Measurements from ENCODE around the gene TPCN2.

TPCN2 gene

DNA sequence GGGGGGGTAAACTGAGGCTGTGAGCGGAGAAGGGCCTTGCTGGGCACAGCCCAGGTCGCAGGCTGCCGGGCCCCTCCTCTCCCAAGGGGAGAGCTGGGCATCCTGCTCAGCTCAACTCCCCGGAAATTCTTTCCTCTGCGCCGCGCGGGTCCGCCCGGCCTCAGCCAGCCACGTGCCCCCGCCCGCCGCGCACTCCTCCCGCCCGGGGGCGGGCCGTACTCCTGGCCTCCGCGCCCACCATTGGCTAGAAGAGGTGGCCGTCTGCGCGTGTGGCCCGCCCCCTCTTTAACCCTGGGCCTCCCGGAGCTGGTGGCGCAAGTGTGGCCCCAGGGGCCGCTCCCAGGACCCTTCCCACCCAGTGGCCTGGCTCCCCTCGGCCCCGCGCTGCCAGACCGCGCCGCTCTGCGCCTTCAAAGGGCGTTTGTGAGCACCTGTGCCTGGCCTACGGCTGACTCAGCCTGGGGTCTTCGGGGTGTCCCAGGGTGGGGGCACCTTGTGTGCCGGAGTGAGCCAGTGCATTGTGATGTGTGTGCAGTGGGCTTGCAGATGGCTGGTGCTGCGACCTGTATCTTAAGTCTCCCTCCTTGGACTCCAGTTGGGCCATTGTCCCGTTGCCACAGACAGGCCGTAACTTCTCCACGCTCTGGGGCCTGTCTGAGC lies 37.6 kb upstream of the TPCN2 start:
- no peak for DNase-seq

DNA sequence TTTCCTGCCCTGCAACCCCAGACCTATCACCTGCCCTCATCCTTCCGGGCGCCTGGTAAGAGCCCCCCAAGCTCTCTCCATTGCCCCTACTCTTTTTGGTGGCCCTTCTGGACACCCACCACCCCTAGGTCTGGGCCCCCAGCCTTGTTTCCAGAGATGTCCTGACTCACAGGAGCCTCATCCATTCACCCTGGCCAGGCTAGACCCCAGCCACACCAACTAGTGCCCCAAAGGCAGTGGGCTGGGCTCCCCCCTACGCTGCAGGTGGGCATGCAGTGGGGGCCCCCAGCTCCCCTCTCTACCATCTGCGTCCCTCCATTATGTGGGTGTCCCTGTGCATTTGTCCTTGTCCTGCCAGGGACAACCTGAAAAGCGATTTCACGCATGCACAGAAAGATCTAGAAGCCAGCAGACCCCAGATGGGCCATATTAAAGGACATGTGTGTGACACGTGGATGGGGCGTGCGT lies 37.1 kb upstream of the TPCN2 start:
- DNase-seq = no peak

DNA sequence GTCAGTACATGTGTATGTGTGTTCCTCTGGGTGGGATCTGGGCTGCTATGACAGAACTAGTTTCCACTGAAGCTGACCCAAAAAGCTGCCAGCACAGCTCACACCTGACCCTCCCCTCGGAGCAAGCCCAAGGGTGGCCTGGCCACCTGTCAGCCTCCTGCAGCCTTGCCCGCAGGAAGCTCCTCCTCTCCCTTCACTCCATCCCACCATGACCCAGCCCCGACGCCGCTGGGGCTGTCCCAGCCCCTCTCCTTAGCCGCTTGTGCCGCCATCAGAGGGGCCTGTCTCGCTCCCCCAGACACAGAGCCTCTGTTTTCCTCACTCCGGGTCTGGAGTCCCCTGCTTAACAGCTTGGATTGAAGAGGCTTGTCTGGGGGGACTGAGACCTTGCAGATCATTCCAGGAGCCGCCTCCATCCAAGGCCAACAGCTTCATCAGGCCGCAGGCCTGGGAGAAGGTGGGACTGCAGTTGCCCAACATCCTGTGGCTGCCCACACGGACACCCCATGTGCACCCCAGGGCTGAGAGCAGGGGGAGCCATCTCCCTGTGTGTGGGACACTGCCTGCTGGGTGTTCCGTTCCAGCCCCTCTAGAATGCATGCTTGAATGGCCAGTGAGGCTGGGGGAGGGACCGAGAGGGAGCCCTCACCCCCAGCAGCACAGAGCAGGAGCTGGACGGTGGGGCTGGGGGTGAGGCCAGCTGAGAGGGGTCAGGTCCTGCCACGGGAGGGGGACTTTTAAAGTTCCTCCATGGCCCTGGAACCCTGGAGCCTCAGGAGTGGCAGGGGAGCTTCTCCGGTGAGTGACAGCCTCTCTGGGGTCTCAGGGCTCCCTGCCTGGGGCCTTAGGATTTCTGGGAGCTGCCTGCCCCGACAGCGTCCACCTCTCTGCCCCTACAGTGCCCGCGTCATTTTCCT lies 36.4 kb upstream of the TPCN2 start:
- DNase-seq = no peak

DNA sequence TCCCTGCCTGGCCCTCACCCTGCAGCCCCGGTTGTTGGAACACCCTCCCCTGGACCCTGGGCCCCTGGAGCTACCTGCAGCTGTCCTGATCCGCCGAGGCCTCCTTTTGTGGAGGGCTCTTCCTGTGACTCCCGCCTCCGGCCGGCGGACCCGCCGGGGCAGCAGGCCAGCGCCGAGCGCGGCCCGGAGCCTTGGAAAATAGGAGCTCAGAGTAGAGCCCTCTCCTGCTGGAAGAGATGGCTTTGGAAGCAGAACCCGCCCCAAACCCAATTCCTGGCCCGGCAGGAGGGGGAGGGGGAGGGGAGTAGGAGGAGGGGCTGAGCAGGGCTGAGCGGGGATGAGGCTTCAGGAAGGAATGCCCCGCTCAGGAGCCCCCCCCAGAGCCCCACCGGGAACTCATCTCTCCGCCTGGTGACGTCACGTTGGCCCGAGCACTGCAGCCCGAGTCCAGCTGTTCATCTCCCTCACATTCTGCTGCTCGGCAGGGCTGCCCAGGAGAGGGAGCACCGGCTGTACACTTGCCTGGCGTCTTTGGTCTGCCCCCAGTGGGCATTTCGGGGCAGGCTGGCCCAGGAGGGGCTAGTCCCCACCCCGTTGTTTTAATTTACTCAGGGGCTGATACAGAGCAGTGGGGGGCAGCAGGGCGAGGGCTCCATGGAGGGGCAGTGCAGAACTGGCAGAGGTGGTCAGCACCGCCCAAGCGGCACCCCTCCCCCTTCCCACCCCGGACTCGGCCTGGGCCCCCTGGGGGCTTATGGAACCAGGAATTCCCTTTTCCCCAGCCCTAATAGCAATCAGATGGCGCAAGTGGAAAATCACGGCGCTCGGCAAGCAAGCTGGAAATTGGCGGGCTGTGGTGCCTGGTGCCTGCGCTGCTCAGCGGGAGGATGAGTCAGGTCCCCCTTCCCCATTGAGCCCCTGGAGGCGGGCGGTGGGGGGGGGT lies 35.5 kb upstream of the TPCN2 start, which contains the start of gene MRGPRF:
TSS of gene MRGPRF (minus strand) at position 238 of the 943 bp plus-strand sequence. CDS start 3,345 bp downstream, outside the sequence.
- DNase-seq = peak in 1 of 6 experiments; percentile 5

DNA sequence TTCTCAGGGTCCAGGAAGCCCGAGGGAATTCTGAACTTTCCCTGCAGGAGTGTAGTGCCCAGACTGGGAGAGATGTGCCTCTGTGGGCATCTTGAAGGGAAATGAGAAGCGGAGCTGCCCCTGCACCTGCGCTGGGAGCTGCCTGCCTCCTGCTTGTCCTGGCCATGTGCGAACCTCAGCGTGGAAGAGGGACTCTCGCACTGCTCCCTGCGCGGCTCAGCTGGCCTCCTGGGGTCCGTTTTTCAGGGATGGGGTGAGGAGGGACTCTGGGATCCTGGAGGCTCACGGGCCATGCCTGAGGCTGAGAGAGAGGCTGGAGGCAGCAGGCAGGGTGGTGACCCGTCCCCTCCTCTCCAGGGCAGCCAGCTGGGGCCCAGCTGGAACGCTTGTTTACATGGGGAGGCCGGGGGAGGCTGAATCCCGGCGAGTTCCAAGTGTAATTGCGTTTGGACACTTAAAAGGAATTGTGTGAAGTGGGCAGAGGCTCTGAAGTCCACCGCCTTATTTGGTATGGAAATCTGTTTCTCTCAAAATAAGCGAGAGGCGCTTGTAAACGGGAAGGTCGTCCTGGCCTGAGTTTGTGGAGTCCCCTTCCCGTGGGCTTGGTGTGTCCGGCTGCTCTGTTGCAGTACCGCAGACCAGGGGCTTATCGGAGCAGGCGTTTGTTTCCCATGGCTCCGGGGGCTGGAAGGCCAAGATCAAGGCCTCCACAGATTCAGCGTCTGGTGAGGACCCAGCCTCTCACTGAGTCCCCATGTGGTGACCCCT lies 34.5 kb upstream of the TPCN2 start:
- DNase-seq = no peak

DNA sequence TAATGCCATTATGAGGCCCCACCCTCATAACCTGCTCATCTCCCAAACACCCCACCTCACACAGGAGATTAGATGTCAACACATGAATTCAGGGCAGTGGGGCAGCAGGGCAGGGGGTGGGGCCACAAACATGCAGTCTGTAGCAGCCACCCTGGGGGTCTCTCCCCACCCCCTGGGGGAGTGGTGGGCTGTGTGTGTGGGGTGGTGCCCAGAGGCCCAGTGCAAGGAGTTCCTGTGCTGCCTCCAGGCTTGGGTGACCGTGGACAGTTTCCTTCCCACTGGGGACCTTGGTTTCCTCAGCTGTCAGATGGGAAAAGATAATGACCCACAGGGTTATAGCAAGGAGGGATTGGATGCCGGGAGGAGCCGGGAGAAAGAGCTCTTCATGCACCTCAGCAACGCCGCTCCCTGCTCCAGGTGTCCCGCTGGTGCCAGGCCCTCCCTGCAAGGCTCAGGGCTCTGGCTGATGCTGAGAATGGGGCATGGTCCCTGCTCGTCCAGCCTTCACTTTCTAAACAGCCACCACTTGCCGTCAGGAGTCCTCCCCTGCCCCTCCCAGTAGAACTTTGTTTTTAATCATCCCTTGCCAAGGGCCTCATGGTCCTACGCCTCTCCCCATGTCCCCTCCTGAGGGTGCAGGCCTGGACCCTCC lies 33.7 kb upstream of the TPCN2 start:
- DNase-seq = no peak

DNA sequence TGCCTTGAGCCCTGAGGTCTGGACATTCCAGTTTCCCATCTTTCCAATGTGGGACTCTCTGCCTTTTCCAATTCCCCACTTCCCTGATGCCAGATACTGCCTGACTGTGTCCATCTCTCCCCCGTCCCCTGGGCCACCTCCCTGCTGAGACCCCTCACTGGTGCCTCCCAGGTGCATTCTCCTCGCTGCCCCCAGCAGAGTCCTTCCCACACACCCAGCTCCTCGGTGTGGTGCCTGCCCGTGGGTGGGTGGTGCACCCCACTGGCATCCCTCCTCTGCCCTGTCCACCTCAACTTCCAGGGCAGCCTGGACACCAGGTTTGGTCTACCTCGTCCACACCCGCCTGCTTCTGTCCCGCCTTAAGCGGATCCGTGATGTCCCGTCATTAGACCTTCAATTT lies 30.8 kb upstream of the TPCN2 start:
- no peak for DNase-seq

DNA sequence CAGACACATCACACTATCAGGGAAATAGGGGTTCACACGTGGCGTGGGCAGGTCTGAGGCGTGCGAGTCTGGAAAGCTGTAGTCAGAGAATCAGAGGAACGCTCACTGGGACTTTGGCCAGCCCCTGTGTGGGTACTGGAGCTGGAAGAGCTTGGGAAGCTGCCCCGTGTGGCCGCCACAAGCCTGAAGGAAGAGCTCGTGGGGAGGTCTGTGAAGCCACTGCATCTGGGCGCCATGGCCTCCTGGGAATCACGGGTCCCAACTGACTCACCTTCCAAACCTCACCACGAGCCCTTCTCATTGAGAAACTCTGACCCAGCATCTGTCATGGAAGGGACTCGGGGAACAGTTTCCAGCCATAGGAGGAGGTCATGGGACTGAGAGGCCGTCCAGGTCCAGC lies 29.8 kb upstream of the TPCN2 start:
- DNase-seq = no peak

DNA sequence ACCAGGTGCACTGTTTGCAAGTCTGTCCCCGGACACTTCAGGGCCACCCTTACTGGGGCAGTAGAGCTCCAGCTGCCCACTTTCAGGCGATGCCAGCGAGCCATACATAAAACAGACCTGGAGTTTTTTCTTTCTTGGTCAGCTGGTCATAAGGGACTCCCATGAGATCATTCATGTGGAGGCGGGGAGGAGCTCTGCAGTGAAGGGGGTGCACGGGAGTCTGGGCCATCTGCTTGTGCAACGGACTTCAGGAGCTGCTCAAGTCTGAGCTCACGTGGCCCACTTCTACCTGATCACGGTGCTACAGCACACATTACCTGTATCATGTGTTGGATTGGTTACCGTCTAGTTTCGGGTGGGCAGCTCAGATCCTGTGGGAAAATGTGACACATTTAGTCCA lies 26.5 kb upstream of the TPCN2 start:
- no peak for DNase-seq

DNA sequence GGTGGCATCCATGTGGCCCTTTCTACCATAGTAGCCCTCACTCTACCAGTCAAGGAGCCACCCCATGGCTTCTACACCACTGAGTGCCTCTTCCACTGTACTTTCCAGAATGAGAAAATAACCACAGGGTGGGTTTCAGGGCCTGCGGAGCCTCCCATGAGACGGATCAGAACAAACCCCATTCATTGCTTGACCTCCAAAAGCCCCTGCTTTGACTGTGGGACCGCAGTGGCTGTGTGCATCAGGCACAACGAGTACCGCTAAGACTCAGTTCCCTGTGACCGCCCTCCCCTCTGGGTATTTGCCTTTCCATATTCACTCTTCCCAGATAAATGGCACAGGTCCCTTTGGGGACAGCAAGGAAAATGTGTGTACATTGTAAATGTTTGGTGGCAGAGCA lies 24.2 kb upstream of the TPCN2 start:
- no peak for DNase-seq

DNA sequence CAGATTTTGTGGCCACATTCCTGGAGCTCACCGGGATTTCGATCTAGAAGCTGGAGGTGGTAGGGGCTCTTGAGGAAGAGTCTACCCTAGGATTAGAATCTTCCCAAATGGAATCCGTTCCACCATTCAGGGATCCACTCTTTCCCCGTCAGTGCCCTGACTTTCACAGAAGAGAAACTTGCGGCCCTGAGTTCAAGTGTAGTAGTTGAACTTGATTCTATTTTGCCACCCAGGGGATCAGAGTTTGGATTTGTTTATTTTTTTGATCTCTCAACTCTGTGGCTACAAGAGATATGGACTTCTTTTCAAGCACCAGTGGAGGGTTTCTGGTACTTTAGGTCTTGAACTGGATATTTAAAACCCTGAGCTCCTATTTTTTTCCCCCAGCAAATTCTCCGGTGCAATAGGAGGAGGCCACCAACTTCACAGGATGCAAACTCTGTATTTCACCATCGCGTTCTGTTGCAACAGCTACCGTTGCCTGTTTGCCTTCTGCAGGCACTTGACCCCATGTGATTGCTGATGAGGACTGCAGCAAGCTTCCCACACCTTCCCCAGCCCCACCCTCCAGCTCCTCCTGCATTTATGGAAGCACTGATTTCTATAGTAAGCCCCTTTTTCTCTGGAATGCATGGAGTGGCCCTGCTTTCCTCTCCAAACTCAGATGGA lies 20.9 kb upstream of the TPCN2 start:
- DNase-seq = no peak

DNA sequence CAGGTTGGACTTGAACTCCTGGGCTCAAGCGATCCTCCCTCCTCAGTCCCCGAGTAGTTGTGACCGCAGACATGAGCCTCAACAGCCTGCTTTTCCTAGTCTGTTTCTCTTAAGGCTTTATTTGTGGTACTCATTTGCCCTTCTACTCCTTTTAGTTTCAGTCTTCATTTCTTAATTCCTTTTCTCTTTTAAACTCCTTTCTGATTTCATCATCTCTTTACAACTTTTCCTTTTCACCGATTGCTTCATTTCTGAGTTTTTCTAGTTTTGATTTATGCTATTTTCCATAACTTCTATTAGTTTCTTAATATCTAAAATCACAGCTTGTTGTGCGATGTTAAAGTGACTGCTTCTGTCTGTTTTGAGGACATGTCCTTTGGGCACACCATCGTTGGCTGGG lies 18.4 kb upstream of the TPCN2 start:
- DNase-seq = no peak

DNA sequence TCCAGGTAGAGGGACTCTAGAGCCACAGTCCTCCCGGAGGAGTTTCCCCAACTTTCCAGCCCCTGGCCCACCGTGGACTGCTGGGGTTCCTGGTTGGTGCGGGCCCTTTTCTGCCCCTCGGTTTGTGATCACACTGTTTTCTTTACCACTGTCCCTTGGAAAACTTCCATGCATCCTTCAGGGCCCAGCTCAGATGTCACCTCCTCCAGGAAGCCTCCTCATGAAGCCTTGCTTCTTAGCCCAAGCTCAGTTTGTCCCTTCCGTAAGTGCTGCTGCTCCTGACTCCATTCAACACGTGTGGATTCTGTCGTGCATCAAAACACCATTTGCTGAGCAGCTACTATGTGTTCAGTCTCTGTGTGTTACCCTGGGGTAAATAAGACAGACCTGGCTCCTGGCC lies 15.9 kb upstream of the TPCN2 start:
- no peak for DNase-seq

DNA sequence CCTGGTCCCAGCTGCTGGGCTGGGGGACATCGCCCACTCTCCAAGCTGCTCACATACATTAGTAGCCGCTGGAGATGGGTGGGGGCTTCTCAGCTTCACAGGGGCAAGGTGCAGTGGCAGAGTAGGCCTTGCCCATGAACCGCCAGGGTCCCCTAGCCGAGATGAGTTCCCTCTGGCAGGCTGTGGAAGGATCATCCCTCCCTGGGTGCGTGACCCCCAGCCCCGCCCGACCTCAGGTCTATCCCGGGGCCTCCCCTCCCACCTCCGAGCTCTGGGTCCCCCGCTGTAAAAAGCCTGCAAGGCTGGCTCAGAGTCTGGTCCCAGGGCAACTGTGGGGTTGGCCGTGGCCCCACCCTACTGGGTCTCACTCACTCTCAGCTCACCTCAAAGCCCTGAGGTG lies 15.3 kb upstream of the TPCN2 start:
- no peak for DNase-seq

DNA sequence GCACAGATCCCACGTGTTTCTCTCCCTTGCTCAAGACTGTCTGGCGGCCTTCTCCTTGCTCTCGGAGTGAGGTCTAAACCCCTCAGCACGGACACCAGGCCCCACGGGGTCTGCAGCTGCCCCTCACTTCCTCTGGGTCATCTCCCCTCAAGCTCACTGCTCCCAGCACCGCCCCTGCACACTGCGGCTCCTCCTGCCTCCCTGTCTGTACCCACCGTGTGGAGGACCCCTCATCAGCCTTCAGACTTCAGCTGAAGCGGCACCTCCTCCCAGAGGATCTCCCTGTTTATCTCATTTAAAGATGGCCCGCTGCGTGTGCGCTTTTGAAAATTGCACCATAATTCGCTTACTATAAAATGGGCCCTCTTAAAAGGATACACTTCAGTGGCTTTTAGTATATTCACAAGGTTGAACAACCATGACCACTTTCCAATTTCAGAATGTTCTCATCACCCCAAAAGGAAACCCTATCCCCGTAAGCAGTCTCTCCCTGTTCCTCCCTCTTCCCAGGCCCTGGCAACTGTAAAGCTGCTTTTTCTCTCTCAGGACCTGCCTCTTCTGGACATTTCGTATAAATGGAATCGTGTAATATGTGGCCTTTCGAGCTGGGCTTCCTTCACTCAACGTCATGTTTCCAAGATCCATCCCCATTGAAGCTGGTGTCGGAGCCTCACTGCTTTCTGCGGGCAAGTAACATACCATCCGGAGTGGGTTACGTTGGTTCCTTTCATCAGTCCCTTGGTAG lies 14.4 kb upstream of the TPCN2 start:
- DNase-seq = no peak

DNA sequence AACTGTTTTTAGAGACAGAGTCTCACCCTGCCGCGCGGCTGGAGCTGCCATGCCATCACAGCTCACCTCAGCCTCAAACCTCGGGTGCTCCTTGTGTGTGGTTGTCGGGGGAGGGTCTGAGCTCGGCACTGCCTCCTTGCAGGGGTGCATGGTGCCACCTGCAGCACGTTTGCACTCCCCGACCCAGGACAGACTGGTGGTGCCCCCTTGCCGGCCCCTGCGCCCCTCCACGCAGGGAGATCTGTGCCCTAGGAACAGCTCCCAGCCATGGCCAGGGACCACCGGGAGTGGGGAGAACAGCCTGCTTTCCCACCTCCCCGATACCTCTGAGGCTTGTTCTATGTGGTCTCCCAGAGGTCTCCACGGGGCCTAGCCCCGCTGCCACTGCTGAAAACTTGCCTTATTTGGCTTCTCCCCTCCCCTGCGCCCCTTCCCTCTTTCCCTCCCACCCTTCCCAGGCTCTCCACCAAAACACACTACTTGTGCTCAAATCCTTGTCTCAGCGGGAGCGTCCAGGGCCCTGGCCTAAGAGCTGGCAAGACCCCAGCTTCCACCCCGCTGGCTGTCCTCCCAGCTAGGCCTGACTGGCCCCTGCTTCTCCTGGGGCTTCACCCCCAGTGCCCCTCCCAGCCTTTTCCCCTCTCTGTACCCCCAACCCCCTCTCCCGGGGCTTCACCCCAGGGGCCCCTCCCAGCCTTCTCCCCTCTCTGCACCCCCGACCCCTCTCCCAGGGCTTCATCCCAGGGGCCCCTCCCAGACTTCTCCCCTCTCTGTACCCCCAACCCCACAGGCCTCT lies 13.4 kb upstream of the TPCN2 start:
- no peak for DNase-seq

DNA sequence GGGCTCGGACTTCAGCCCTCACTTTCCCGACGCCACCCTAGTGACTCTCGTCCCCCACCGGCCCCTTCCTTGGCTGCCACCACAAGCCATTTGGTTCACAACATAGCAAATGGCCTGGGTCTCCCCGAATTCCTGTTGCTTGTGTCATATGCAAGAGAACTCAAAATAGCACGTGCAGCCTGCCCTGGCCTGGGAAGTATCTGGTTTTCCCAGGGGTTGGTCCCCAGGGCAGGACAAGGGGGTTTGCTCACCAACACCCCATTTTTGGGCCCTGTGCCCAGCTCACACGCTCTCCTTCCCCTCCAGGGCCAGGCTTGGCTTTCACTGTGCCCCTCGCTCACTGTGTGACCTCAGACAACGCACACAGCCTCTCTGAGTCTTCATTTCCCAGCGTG lies 12.8 kb upstream of the TPCN2 start:
- DNase-seq = no peak

DNA sequence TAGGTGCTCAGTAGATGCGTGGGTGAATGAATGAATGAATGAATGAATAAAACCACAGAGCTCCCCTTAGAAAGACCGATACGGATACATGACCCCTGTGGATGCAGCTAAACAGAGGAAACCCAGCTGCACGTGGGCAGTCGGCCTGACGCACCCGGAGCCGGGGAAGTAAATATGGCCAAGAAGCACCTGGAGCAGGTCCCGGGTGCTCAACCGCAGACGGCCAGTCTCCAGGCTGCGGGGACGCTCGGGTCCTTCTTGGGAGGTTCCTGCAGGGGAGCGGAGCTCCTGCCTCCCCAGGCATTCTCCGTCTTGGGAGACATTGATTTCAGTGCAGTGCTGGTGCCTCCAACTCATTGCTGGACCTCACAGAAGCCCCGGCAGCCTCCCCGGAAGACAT lies 11.7 kb upstream of the TPCN2 start:
- DNase-seq = no peak

DNA sequence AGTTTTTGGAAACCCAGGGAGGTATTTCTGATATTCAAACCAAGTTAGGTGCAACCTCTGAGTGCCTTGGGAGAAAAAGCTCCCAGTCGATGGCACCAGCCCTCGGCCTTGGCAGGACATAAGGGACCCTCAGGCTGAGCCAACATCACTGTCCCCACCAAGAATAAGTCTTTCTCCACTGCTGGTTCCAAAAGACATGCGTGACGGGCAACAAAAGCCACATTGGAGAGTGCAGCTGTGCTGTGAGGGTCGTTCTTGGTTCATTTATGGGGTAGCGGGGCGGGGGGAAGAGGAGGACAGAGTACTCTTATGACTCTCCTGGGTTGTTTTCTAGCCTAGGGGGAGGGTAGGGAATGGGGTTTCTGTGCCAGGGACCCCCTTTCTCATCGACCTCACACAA lies 11.2 kb upstream of the TPCN2 start:
- no peak for DNase-seq

DNA sequence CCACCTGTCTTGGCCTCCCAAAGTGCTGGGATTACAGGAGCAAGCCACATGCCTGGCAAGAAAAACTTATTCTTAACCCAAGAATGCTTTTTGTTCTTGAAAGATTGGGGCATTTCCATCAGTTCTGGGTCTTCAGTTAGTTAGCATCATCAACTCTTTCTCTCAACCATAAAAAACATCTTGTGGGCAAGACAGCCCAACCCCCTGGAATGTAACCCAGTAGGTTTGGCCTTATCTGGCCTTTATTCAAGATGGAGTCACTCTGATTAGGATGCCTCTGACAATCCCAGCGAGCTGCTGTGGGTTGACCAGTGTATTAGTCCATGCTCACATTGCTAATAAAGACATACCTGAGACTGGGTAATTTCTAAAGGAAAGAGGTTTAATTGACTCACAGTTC lies 9.2 kb upstream of the TPCN2 start:
- DNase-seq = no peak

All from stimulated activated naive CD4-positive, alpha-beta T cell (primary cell).